Measurements from ENCODE around the gene ZNF385A. TPM values are rescaled to one million over a fixed set of nuclear protein-coding genes. Genes with fewer than 3 reads are reported as not detected.

The ZNF385A gene
- total RNA-seq, 4 donors from 2014 or later: 9.0 to 19.8 (median 13.5) TPM

GRCh38 chr12:54341378-54342300, 42.9 kb downstream of the ZNF385A start:
- Histone ChIP-seq H3K27ac (no peak overlapping the region), H3K4me3 (no peak overlapping the region), H3K9me3 (no peaks in the 10 kb centered on the region), H3K36me3 (peaks cover 5 to 62% (median 12%) of the 10 kb centered on the region in 3 donors), H3K4me1 (peaks cover 4 to 37% (median 22%) of the 10 kb centered on the region in 4 donors), H3K27me3 (no peaks in the 10 kb centered on the region)
- TF ChIP-seq, protein P1, sequence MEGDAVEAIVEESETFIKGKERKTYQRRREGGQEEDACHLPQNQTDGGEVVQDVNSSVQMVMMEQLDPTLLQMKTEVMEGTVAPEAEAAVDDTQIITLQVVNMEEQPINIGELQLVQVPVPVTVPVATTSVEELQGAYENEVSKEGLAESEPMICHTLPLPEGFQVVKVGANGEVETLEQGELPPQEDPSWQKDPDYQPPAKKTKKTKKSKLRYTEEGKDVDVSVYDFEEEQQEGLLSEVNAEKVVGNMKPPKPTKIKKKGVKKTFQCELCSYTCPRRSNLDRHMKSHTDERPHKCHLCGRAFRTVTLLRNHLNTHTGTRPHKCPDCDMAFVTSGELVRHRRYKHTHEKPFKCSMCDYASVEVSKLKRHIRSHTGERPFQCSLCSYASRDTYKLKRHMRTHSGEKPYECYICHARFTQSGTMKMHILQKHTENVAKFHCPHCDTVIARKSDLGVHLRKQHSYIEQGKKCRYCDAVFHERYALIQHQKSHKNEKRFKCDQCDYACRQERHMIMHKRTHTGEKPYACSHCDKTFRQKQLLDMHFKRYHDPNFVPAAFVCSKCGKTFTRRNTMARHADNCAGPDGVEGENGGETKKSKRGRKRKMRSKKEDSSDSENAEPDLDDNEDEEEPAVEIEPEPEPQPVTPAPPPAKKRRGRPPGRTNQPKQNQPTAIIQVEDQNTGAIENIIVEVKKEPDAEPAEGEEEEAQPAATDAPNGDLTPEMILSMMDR (IDR thresholded peaks at IDR 0.05): no peak
- no peak for TF ChIP-seq POLR2A (IDR thresholded peaks at IDR 0.05)
- no peak for TF ChIP-seq EP300 (IDR thresholded peaks at IDR 0.05)
- 69 to 71% methylated on average over 9 of the region's 9 CpGs for WGBS, 2 donors
- no peak for DNase-seq (ENCODE audit: low spot score in 2 of 2)

DNA sequence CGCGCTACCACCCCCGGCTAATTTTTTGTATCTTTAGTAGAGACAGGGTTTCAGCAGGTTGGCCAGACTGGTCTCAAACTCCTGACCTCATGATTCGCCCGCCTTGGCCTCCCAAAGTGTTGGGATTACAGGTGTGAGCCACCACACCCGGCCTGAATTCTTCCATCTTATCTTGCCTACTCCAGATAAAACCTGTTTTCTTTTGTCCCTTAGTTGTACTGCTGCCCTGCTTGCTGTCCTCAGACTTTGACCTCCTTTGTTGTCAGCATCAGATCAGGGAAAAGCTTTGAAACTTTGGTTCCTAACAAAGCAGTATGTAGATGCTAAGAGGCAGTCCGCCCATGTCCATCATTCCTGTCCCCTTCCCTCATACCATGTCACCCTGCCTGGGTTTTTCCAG, 43.7 kb downstream of the ZNF385A start:
- WGBS, 2 donors: 89 to 91% methylated on average over 7 of the region's 7 CpGs
- TF ChIP-seq, protein P1 (IDR thresholded peaks at IDR 0.05): no peak
- TF ChIP-seq POLR2A (IDR thresholded peaks at IDR 0.05): no peak
- no peak for TF ChIP-seq EP300 (IDR thresholded peaks at IDR 0.05)
- no peak overlapping the region for H3K27ac ChIP-seq

GRCh38 chr12:54338698-54339296, 45.7 kb downstream of the ZNF385A start:
- Histone ChIP-seq H3K9me3 (no peaks in the 10 kb centered on the region), H3K27me3 (no peaks in the 10 kb centered on the region), H3K4me3 (no peak overlapping the region), H3K4me1 (peaks cover 4 to 63% (median 22%) of the 10 kb centered on the region in 4 donors), H3K36me3 (peaks cover 5 to 35% (median 6%) of the 10 kb centered on the region in 3 donors), H3K27ac (peak overlapping the region in 1 of 4 donors; percentile 42)
- no peak for TF ChIP-seq POLR2A (IDR thresholded peaks at IDR 0.05)
- TF ChIP-seq, protein P1 (IDR thresholded peaks at IDR 0.05): no peak
- TF ChIP-seq EP300 (IDR thresholded peaks at IDR 0.05): no peak
- DNase-seq (ENCODE audit: low spot score in 2 of 2): no peak
- WGBS, 2 donors: 65 to 75% methylated on average over 4 of the region's 4 CpGs

More for the DNA sequence above, 43.7 kb downstream of the ZNF385A start:
- Histone ChIP-seq H3K4me3 (no peak overlapping the region), H3K9me3 (no peaks in the 10 kb centered on the region), H3K27me3 (no peaks in the 10 kb centered on the region), H3K4me1 (peaks cover 4 to 45% (median 22%) of the 10 kb centered on the region in 4 donors), H3K36me3 (peaks cover 5 to 56% (median 12%) of the 10 kb centered on the region in 3 donors)
- DNase-seq (ENCODE audit: low spot score in 2 of 2): no peak

- no peaks in the 10 kb centered on the region for H3K9me3 ChIP-seq
- no peak for DNase-seq (ENCODE audit: low spot score in 2 of 2)
- peaks cover 4 to 66% (median 22%) of the 10 kb centered on the region in 4 donors for H3K4me1 ChIP-seq
- peaks cover 2 to 28% (median 5%) of the 10 kb centered on the region in 3 donors for H3K36me3 ChIP-seq
- H3K27ac ChIP-seq: peak overlapping the region in 2 of 4 donors; percentile 62 to 73
- 39 to 50% methylated on average over 3 of the region's 3 CpGs for WGBS, 2 donors
- TF ChIP-seq POLR2A (IDR thresholded peaks at IDR 0.05): no peak
- TF ChIP-seq EP300 (IDR thresholded peaks at IDR 0.05): no peak
- TF ChIP-seq, protein P1 (IDR thresholded peaks at IDR 0.05): no peak
- H3K4me3 ChIP-seq: no peak overlapping the region
- no peaks in the 10 kb centered on the region for H3K27me3 ChIP-seq
Measured at GRCh38 chr12:54337854-54338650, 46.5 kb downstream of the ZNF385A start.

All from tibial nerve (tissue), 4 donors.